Breast epithelium (tissue), 4 donors: Measurements from ENCODE around the gene SYNE1. TPM values are rescaled to one million over a fixed set of nuclear protein-coding genes. Genes with fewer than 3 reads are reported as not detected.

Experiments used
- DNase-seq, 2 donors: peaks; one replicate each; pipeline ENCODE4 v3.0.0-alpha.2; 2019; ENCODE audit warnings: low spot score in 2 of 2
- H3K27ac ChIP-seq, 2 donors: fragments of 200-600 bp; sonication (generic) in 1 of 2; one replicate each; pipeline ENCODE4 v1.5.1; 2016 to 2019; ENCODE audit warnings: mild to moderate bottlenecking in 1 of 2
- H3K27me3 ChIP-seq, 2 donors: fragments of 200-600 bp; sonication (generic) in 1 of 2; one replicate each; pipeline versions ENCODE4 v1.5.1 to v1.6.0; 2017 to 2019; ENCODE audit warnings: control low read depth in 1 of 2, mild to moderate bottlenecking in 1 of 2
- H3K36me3 ChIP-seq: fragments of 200-600 bp; one replicate; pipeline ENCODE4 v1.5.1; 2019
- H3K4me1 ChIP-seq, 2 donors: fragments of 200-600 bp; sonication (generic); one replicate each; pipeline ENCODE4 v1.5.1; 2016 to 2019; ENCODE audit warnings: control low read depth in 1 of 2
- H3K4me3 ChIP-seq, 3 donors: fragments of 200-600 bp; sonication (generic); 1 replicate in 2 of 3; 2 replicates in 1 of 3; pipeline ENCODE4 v1.5.1; 2016 to 2019; ENCODE audit warnings: mild to moderate bottlenecking in 3 of 3, moderate library complexity in 2 of 3
- H3K9me3 ChIP-seq, 2 donors: fragments of 200-600 bp; sonication (generic) in 1 of 2; one replicate each; pipeline ENCODE4 v1.5.1; 2016 to 2019; ENCODE audit warnings: control low read depth in 1 of 2
- CTCF ChIP-seq, 3 donors: fragments of 450-650 bp; IDR thresholded peaks; one replicate each; pipeline ENCODE4 v1.5.1; 2016 to 2017; ENCODE audit warnings: antibody characterized with exemption in 3 of 3, mild to moderate bottlenecking in 3 of 3, moderate library complexity in 3 of 3
- POLR2A ChIP-seq: fragments of 450-650 bp; IDR thresholded peaks from one replicate; pipeline ENCODE4 v1.6.1; 2016; ENCODE audit warnings: antibody characterized with exemption, mild to moderate bottlenecking, moderate library complexity
- POLR2AphosphoS5 ChIP-seq, 3 donors: sonication (generic); formaldehyde crosslinking; IDR thresholded peaks; one replicate each; pipeline ENCODE4 v1.6.1; 2017; ENCODE audit warnings: antibody characterized with exemption in 3 of 3
- intact Hi-C: fragments of 100-400 bp; cut with DNase I; formaldehyde crosslinking; loops from one replicate; pipeline ENCODE4 v1.15.1; 2023; ENCODE audit warnings: low total_unique reads
- total RNA-seq, 3 donors: library from RNA; depleted of rRNA; stranded (reverse); fragments of >200 nt; gene quantifications; one replicate each; pipeline ENCODE4 v1.1.0, GENCODE V29; 2016

SYNE1 gene
- total RNA-seq, 3 donors from 2014 or later = 80.9 to 106 (median 95.7) TPM

GRCh38 chr6:152595499-152595898 is 41.7 kb downstream of the SYNE1 start:
- TF ChIP-seq POLR2AphosphoS5 (IDR thresholded peaks at IDR 0.05) = no peak
- TF ChIP-seq CTCF (IDR thresholded peaks at IDR 0.05) = no peak
- no peak for TF ChIP-seq POLR2A
- no peaks in the 10 kb centered on the region for H3K36me3 ChIP-seq
- no peaks in the 10 kb centered on the region for H3K27me3 ChIP-seq
- no peaks in the 10 kb centered on the region for H3K9me3 ChIP-seq
- no peak overlapping the region for H3K27ac ChIP-seq
- H3K4me1 ChIP-seq = no peaks in the 10 kb centered on the region
- H3K4me3 ChIP-seq = no peak overlapping the region
- no peak for DNase-seq
- intact Hi-C loops = no loop called here

- TF ChIP-seq POLR2AphosphoS5 (IDR thresholded peaks at IDR 0.05) = no peak
- Histone ChIP-seq H3K9me3 (no peaks in the 10 kb centered on the region), H3K36me3 (no peaks in the 10 kb centered on the region), H3K27ac (no peak overlapping the region), H3K4me1 (no peaks in the 10 kb centered on the region), H3K4me3 (no peak overlapping the region), H3K27me3 (no peaks in the 10 kb centered on the region)
- intact Hi-C loops = no loop called here
- no peak for DNase-seq
These were observed 42.5 kb downstream of the SYNE1 start for GRCh38 chr6:152594701-152595100.

- Histone ChIP-seq H3K27me3 (no peaks in the 10 kb centered on the region), H3K36me3 (no peaks in the 10 kb centered on the region), H3K4me3 (no peak overlapping the region), H3K9me3 (no peaks in the 10 kb centered on the region), H3K4me1 (no peaks in the 10 kb centered on the region), H3K27ac (no peak overlapping the region)
- no peak for DNase-seq
- intact Hi-C loops = no loop called here
- TF ChIP-seq CTCF (IDR thresholded peaks at IDR 0.05) (no peak), POLR2AphosphoS5 (IDR thresholded peaks at IDR 0.05) (no peak), POLR2A (no peak)
These were observed 48.7 kb downstream of the SYNE1 start for GRCh38 chr6:152588456-152588855.

GRCh38 chr6:152587473-152587872 is 49.7 kb downstream of the SYNE1 start:
- Histone ChIP-seq H3K36me3 (no peaks in the 10 kb centered on the region), H3K9me3 (no peaks in the 10 kb centered on the region), H3K4me3 (no peak overlapping the region), H3K27ac (no peak overlapping the region), H3K27me3 (no peaks in the 10 kb centered on the region), H3K4me1 (no peaks in the 10 kb centered on the region)
- no peak for DNase-seq
- intact Hi-C loops = no loop called here
- TF ChIP-seq POLR2AphosphoS5 (IDR thresholded peaks at IDR 0.05) (no peak), POLR2A (no peak), CTCF (IDR thresholded peaks at IDR 0.05) (no peak)

GRCh38 chr6:152585236-152585635 is 51.9 kb downstream of the SYNE1 start:
- H3K27ac ChIP-seq = no peak overlapping the region
- intact Hi-C loops = no loop called here
- H3K27me3 ChIP-seq = no peaks in the 10 kb centered on the region
- H3K4me1 ChIP-seq = no peaks in the 10 kb centered on the region
- DNase-seq = no peak
- H3K36me3 ChIP-seq = no peaks in the 10 kb centered on the region
- no peak overlapping the region for H3K4me3 ChIP-seq
- TF ChIP-seq CTCF (IDR thresholded peaks at IDR 0.05) (no peak), POLR2AphosphoS5 (IDR thresholded peaks at IDR 0.05) (no peak), POLR2A (no peak)
- H3K9me3 ChIP-seq = no peaks in the 10 kb centered on the region

- Histone ChIP-seq H3K4me1 (no peaks in the 10 kb centered on the region), H3K27me3 (no peaks in the 10 kb centered on the region), H3K27ac (no peak overlapping the region), H3K36me3 (no peaks in the 10 kb centered on the region), H3K4me3 (no peak overlapping the region), H3K9me3 (no peaks in the 10 kb centered on the region)
- DNase-seq = no peak
- intact Hi-C loops = no loop called here
- TF ChIP-seq POLR2AphosphoS5 (IDR thresholded peaks at IDR 0.05) = no peak
- no peak for TF ChIP-seq CTCF (IDR thresholded peaks at IDR 0.05)
- no peak for TF ChIP-seq POLR2A
These were observed 53.3 kb downstream of the SYNE1 start for GRCh38 chr6:152583888-152584287.
